Natural killer cell (primary cell): ENCODE data around the gene MYNN. TPM values are rescaled to one million over a fixed set of nuclear protein-coding genes. Genes with fewer than 3 reads are reported as not detected.

ENCODE experiments used
- ATAC-seq, 3 donors: fragments of 150-1000 bp in 2 of 3; fragments of 200-7000 bp in 1 of 3; cut with Tn5 transposase; 1 replicate in 1 of 3; 2 replicates in 2 of 3; pipeline ENCODE4 v1.10.0; 2021; ENCODE audit warnings: mild to moderate bottlenecking in 2 of 3, moderate library complexity in 2 of 3
- DNase-seq, 2 donors: peaks; one replicate each; pipeline versions ENCODE4 v3.0.0 to v3.0.0-alpha.2; 2013 to 2021; ENCODE audit warnings: mixed read lengths in 1 of 2
- H3K27ac ChIP-seq: one replicate; pipeline ENCODE4 v1.5.1; 2013; ENCODE audit warnings: mild to moderate bottlenecking, low read length
- H3K27me3 ChIP-seq: one replicate; pipeline ENCODE4 v1.6.1; 2013; ENCODE audit warnings: low read length; ENCODE audit not compliant: control insufficient read depth, insufficient read depth
- H3K36me3 ChIP-seq: one replicate; pipeline ENCODE4 v1.6.1; 2013; ENCODE audit warnings: low read length; ENCODE audit not compliant: control insufficient read depth, insufficient read depth
- H3K4me1 ChIP-seq: one replicate; pipeline ENCODE4 v1.6.1; 2013; ENCODE audit warnings: low read length; ENCODE audit not compliant: control insufficient read depth, insufficient read depth
- H3K4me3 ChIP-seq: one replicate; pipeline ENCODE4 v1.5.1; 2013; ENCODE audit warnings: low read length
- H3K9me3 ChIP-seq: one replicate; pipeline ENCODE4 v1.6.1; 2013; ENCODE audit warnings: low read length; ENCODE audit not compliant: control insufficient read depth, insufficient read depth
- H3K27ac Mint-ChIP-seq, 2 donors: one replicate each; pipeline ENCODE4 v1.8.0; 2022; ENCODE audit warnings: mild to moderate bottlenecking in 2 of 2, mixed read lengths in 2 of 2, moderate library complexity in 1 of 2
- H3K27me3 Mint-ChIP-seq, 2 donors: one replicate each; pipeline ENCODE4 v1.8.0; 2022; ENCODE audit warnings: low read depth in 2 of 2, mixed read lengths in 2 of 2
- H3K36me3 Mint-ChIP-seq: one replicate; pipeline ENCODE4 v1.8.0; 2022; ENCODE audit warnings: mixed read lengths
- H3K4me1 Mint-ChIP-seq, 2 donors: one replicate each; pipeline ENCODE4 v1.8.0; 2022; ENCODE audit warnings: mixed read lengths in 2 of 2
- H3K4me3 Mint-ChIP-seq: one replicate; pipeline ENCODE4 v1.8.0; 2022; ENCODE audit warnings: mild to moderate bottlenecking, moderate library complexity, mixed read lengths
- H3K9me3 Mint-ChIP-seq, 2 donors: one replicate each; pipeline ENCODE4 v1.8.0; 2022; ENCODE audit warnings: mixed read lengths in 2 of 2
- CTCF ChIP-seq: fragments of 200-600 bp; IDR thresholded peaks from one replicate; pipeline ENCODE4 v1.8.0; 2022; ENCODE audit warnings: antibody characterized with exemption
- WGBS: methylation state at CpG from one replicate; pipeline ENCODE4 v1.1.7; 2013; ENCODE audit warnings: missing lambda C conversion rate; ENCODE audit not compliant: insufficient coverage; 5-methylcytosine and 5-hydroxymethylcytosine counted together
- intact Hi-C: fragments of 100-400 bp; cut with micrococcal nuclease; formaldehyde crosslinking; loops from one replicate; pipeline ENCODE4 v1.14.2; 2022
- total RNA-seq, 4 donors: library from RNA; stranded (reverse); fragments of 120-200 nt in 1 of 4; gene quantifications; one replicate each; pipeline versions ENCODE4 v1.2.3 to v1.2.4, GENCODE V29; 2013 to 2022

Gene MYNN
- total RNA-seq, 3 donors from 2014 or later (not counting 1 experiment from before 2014, with no cell fraction given): 19.5 to 29.9 (median 29.2) TPM

- Histone ChIP-seq H3K4me1 (peaks cover 27% of the 10 kb centered on the region), H3K4me3 (peak overlapping the region; percentile 49), H3K27ac (peak overlapping the region; percentile 34), H3K9me3 (no peaks in the 10 kb centered on the region), H3K36me3 (no peaks in the 10 kb centered on the region), H3K27me3 (no peaks in the 10 kb centered on the region)
- WGBS: 25% methylated on average over 7 of the region's 8 CpGs
- Mint-ChIP-seq H3K27ac (peak overlapping the region; percentile 76 to 80), H3K4me3 (peak overlapping the region; percentile 97), H3K9me3 (peaks cover 0 to 3% of the 10 kb centered on the region in 2 donors), H3K27me3 (peaks cover 22% of the 10 kb centered on the region in 2 donors), H3K4me1 (peaks cover 23 to 30% of the 10 kb centered on the region in 2 donors), H3K36me3 (peaks cover 13% of the 10 kb centered on the region)
- DNase-seq (peak in 1 of 2 donors; percentile 15), ATAC-seq (no peak)
- no peak for TF ChIP-seq CTCF
- intact Hi-C loops: loop anchor here (5.0 kb wide), 1 partner anchor 41 kb away; the partner anchor contains the start of gene MYNN
Observed at GRCh38 chr3:169813278-169813677, 40.1 kb downstream of the MYNN start.

- 53% methylated on average over 27 of the region's 27 CpGs for WGBS
Observed at GRCh38 chr3:169813757-169814517, 40.7 kb downstream of the MYNN start.

GRCh38 chr3:169815590-169816150 is 42.5 kb downstream of the MYNN start:
- Histone ChIP-seq H3K27ac (no peak overlapping the region), H3K4me1 (peaks cover 27% of the 10 kb centered on the region), H3K9me3 (no peaks in the 10 kb centered on the region), H3K27me3 (no peaks in the 10 kb centered on the region), H3K4me3 (no peak overlapping the region), H3K36me3 (no peaks in the 10 kb centered on the region)
- WGBS: 100% methylated on average over 2 of the region's 4 CpGs
- peaks cover 0 to 3% of the 10 kb centered on the region in 2 donors for H3K9me3 Mint-ChIP-seq
- DNase-seq (no peak), ATAC-seq (no peak)
- peaks cover 13% of the 10 kb centered on the region for H3K36me3 Mint-ChIP-seq
- H3K27me3 Mint-ChIP-seq: peaks cover 26 to 39% of the 10 kb centered on the region in 2 donors
- intact Hi-C loops: no loop called here
- H3K4me3 Mint-ChIP-seq: peak overlapping the region; percentile 30
- H3K4me1 Mint-ChIP-seq: peaks cover 23 to 30% of the 10 kb centered on the region in 2 donors
- H3K27ac Mint-ChIP-seq: no peak overlapping the region
- TF ChIP-seq CTCF: no peak

More at GRCh38 chr3:169813757-169814517, 40.7 kb downstream of the MYNN start:
- intact Hi-C loops: loop anchor here (5.0 kb wide), 1 partner anchor 42 kb away; the partner anchor contains the start of gene MYNN
- Histone ChIP-seq H3K4me1 (peaks cover 27% of the 10 kb centered on the region), H3K4me3 (peak overlapping the region; percentile 49), H3K27ac (peak overlapping the region; percentile 63), H3K27me3 (no peaks in the 10 kb centered on the region), H3K36me3 (no peaks in the 10 kb centered on the region), H3K9me3 (no peaks in the 10 kb centered on the region)
- ATAC-seq (peak; percentile 83 to 89 (median 88)), DNase-seq (peak; percentile 45 to 88)
- peak overlapping the region; percentile 76 to 80 for H3K27ac Mint-ChIP-seq
- peaks cover 23 to 30% of the 10 kb centered on the region in 2 donors for H3K4me1 Mint-ChIP-seq
- H3K4me3 Mint-ChIP-seq: peak overlapping the region; percentile 97
- H3K27me3 Mint-ChIP-seq: peaks cover 26 to 29% of the 10 kb centered on the region in 2 donors
- peak; percentile 54 for TF ChIP-seq CTCF
- H3K36me3 Mint-ChIP-seq: peaks cover 13% of the 10 kb centered on the region
- H3K9me3 Mint-ChIP-seq: peaks cover 0 to 3% of the 10 kb centered on the region in 2 donors
